ENCODE data around the gene CENPL. TPM values are rescaled to one million over a fixed set of nuclear protein-coding genes. Genes with fewer than 3 reads are reported as not detected.

The CENPL gene
- total and polyA plus RNA-seq, 9 of the 15 experiments (the other 6 are each of a cell fraction or from before 2014, with no cell fraction given), result 33.0 to 52.7 (median 39.7) TPM

GRCh38 chr1:173868266-173869020 is 43.8 kb upstream of the CENPL start, which contains the start of gene ZBTB37 (continued):
- TF ChIP-seq CREM (IDR thresholded peaks at IDR 0.05; ENCODE audit: low read depth) (peak; percentile 38; the same call in 1 of the 2 replicates), OTX1 (CRISPR knock-in tag; IDR thresholded peaks at IDR 0.05) (no peak; the same call in 1 of the 2 replicates), TEAD4 (IDR thresholded peaks at IDR 0.05; ENCODE audit: low read length) (no peak; the same call in none of the 2 replicates), TEAD4 (CRISPR knock-in tag; IDR thresholded peaks at IDR 0.05; ENCODE audit: borderline replicate concordance) (no peak), TFE3 (CRISPR knock-in tag; IDR thresholded peaks at IDR 0.05) (no peak), ZSCAN32 (CRISPR knock-in tag; IDR thresholded peaks at IDR 0.05) (peak; percentile 46; the same call in 1 of the 2 replicates), RBBP5 (IDR thresholded peaks at IDR 0.05; ENCODE audit: borderline replicate concordance, insufficient read depth, low read length, poor library complexity, severe bottlenecking) (no peak), ZNF740 (CRISPR knock-in tag; IDR thresholded peaks at IDR 0.05) (peak; percentile 82; the same call in 1 of the 2 replicates), ZNF740 (tag; IDR thresholded peaks at IDR 0.05) (peak in 1 of 2 experiments; percentile 93; a peak in 2 of 4 replicates), NCOA1 (IDR thresholded peaks at IDR 0.05; ENCODE audit: low read depth) (no peak; the same call in none of the 2 replicates), ZNF518B (CRISPR knock-in tag; IDR thresholded peaks at IDR 0.05) (no peak), ZNF778 (CRISPR knock-in tag; IDR thresholded peaks at IDR 0.05) (no peak)
